SK-N-DZ (cell line): ENCODE results near the gene ITIH3.

Experiments
- DNase-seq: peaks from one replicate; pipeline ENCODE4 v3.0.0-alpha.2; 2015; ENCODE audit warnings: low spot score

ITIH3 gene

DNA sequence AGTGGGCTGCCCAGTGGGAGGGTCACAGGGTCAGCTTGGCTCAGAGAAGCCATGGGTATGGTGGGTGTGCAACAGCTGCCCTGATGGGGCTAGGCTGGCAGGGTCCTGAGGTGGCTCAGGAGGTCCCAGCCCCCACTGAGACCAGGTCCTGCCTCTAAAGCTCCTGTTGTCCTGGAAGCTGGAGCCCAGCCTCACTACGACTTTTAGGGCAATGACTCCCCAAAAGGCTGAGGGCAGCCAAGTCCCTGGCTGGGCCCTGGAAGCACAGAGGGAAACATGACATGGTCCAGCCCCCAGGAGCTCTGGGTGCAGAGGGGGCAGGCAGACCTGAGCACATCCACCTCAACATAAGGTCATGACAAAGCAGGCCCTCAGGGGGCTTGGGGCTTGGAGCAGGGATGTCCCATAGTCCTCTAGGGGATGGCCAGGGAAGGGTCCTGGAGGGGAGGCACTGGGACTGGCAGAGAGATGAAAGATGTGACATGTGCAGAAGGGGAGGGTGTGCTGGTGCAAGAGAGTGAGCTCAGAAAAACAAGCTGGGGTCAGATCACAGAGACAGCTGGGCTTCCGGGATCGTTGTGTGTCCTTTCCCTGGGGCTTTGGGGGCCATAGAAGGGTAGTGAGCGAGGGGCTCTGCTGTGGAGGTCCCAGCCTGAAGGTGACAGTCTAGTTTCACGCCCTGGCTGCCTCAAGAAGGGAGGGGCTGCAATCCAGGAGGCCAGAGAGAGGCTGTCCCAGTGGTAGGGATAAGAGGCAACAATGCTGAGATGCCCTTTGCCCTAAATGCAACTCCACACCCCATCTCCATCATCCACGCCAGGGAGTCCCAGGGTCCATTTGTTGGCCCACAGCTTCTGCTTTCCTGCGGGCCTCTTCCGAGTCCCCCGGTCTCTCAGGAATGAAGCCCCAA is 639 bp upstream of the ITIH3 start:
- DNase-seq: no peak

DNA sequence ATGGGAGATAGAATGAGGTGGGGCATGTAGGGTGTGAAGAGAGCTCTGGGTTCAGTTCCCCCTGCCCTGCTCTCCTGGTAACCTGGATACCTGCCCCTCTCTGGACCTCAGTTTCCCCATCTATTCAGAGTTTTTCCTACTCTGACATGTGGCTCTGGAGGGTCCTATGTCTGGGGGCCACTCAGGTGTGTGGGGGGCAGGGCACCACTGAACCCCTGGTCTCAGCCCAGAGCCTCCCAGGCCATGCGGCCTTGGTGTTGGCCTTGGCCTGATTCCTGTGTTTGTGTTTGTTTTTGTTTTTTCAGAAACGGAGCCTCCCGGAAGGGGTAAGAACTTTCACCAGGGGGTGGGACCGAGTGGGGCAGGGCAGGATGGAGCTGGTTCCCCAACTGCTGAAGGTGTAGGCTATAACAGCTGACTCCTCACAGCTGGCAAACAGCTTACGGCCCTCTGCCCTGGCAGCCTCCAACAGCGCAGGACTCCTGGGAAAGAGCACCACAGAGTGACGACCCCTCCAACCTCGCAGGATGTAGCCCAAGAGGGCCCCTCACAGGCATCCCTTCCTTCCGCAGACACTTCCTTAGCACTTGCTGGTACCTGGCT is 803 bp downstream of the ITIH3 start:
- DNase-seq: no peak

DNA sequence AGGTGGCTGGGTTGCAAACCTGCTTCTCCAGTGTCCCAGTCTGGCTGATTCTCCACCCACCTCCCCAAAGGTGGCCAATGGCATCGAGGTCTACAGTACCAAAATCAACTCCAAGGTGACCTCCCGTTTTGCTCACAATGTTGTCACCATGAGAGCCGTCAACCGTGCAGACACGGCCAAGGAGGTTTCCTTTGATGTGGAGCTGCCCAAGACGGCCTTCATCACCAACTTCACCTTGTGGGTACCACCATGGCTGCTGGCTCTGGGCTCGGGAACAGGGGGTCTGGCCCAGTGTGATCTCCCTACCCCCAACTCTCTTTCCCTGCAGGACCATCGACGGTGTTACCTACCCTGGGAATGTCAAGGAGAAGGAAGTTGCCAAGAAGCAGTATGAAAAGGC is 1.8 kb downstream of the ITIH3 start:
- no peak for DNase-seq

DNA sequence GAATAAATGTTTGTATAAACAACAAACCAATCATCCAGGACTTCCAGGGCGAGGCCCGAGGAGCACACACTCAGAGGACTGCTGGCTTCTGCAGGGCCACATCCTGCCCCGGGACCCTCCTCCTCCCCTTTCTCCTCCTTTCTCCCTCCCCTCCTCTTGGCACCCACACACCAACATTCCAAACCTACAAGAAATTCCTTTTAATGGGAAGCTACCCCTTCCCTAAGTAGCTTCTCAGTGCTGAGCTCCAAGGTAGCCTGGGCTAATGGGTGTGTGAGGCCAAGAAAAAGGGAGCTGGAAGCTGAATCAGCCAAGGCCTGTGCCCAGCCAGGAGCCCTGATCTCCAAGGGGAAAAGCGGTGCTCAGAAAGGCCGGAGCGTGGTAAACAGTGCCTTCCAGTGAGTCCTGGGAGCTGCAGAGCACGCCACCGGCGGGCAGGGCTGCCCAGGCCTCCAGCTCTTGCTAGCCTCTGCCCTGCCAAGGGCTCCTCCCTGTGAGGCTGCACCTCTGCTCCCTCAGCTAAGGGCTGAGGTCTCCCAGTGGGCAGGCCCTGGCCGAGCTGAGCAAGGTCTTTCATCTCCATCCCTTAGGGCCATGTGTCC is 3.9 kb downstream of the ITIH3 start:
- no peak for DNase-seq

DNA sequence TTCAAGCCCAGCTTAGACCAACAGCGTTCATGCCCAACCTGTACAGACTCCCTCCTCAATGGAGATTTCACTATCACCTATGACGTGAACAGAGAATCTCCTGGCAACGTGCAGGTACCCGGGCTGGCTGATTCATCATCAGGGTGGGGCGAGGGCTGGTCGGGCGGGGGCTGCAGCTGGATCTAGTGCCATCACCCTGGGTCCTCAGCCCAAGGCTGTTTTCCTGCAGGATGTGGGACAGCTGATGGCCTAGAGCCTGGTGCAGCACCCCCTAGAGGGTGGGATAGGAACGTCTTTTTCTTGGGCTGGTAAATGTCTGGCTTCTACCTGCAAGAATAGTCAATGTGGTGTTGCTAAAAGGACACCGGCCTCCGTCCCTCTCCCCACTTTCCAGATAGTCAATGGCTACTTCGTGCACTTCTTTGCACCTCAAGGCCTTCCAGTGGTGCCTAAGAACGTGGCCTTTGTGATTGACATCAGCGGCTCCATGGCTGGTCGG is 4.4 kb downstream of the ITIH3 start:
- DNase-seq: no peak

DNA sequence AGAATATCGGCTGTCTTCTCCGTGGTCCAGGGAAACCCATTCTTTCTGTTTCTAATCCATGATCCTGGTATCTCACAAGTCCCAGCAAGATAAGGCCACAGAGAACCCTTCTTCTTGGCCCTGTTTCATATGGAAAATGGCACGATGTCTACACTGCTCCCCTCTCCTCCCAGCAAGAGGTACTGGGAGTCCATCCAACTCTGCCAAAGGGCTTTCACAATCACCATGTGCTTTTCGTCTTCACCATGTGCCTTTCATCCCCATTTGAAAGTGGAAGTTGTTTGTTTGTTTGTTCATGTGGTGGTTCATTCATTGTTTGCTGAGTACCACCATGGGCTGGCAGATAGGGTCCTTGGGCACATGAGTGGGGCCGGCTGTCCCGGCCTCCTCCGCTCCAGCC is 5.5 kb downstream of the ITIH3 start:
- DNase-seq: no peak

DNA sequence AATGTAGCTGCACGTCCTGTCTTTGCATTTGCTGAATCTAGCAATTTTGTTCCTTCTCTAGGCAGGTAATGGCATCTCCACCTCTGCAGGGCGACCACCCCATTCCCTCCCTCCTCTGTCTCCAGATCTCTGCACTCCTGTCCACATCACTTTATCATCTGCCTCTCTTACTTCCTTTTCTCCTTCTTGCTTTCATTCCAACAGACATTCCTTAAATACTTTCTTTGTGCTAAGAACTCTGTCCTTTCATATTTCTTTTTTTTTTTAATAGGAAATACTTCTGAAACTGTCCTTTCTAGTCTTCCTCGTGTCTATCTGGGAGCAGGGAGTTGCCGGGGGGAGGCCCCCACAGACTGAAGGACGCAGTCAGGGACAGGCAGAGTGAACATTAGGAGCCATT is 7.2 kb downstream of the ITIH3 start:
- no peak for DNase-seq

DNA sequence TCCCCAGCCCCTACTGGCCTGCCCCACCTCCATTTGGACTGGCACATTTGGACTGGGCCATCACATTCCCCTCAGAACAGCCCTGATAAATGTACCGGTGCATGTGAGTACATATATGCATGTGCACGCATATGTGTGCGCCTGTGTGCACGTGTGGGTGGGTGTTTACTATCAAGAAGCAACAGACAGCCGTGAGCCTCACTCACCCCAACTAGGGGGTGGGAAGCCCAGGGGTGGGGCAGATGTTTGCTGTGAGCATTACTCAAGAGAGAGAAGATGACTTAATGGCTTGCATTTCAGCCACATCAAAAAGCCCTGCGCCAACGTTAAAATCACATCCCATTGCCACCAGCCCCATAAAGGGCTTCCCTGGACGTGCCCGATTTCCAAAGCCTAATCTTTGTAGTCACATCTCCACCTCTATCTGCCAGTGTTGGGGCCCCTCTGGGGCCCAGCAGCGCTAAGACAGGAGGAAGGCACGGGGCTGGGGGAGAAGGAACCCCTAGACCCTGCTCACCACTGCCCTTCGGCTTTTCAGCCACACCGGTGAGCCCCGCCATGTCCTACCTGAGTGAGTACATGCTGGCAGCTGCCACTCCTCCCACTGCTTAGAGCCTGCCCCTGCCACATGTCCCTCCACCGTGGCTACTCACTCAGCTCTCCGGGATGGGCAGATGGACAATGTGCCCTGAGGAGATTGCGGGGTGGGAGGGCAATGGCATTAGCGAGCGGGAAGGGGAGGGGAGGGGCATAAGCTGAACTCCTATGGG is 10.9 kb downstream of the ITIH3 start:
- no peak for DNase-seq

DNA sequence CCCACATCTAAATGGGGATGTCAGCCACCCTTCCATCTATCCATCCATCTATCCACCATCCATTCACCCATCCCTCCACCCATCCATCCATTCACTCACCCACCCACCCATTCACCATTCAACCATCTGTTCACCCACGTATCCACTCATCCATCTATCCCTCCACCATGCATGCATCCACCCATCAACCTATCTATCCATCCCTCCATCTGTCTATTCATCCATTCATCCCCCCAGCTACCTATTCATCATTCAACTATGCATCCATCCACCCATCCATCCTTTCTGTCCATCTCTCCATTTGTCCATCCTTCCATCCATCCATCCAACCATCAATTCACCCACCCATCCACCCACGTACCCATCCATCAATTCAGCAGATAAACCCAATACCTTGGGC is 14.6 kb downstream of the ITIH3 start:
- DNase-seq: no peak

DNA sequence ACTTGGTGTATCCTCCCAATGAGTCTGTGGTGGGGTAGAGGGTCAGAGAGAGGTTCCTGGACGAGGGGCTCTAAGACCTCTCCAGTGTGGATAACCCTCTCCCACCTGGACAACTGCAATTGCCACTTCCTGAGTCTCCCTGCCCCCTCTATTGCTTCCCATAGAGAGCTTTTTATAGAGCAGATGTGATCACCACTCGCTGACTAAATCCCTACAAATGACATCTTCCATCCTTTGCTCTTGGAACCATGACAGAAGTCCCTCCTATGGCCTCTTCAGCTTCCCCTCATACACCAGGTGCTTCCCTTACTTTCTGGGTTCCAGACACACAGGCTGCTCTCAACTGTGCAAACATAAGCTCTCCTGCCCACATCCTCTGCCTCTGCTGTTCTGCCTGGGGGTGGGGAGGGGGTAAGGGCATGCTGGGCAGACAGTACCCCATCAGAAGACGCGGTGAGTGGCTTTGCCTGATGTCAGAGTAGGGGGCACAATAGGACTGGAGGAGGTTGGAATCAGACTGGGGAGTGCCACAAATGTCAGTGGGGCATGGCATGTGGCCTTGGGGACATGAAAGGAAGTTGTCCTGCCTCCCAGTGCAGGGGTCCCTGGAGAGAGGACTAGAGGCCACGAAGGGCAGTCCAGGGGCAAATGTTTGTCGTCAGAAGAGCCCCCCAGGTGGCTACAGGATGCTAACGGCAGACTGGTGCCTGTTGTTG is 15.2 kb downstream of the ITIH3 start:
- no peak for DNase-seq

DNA sequence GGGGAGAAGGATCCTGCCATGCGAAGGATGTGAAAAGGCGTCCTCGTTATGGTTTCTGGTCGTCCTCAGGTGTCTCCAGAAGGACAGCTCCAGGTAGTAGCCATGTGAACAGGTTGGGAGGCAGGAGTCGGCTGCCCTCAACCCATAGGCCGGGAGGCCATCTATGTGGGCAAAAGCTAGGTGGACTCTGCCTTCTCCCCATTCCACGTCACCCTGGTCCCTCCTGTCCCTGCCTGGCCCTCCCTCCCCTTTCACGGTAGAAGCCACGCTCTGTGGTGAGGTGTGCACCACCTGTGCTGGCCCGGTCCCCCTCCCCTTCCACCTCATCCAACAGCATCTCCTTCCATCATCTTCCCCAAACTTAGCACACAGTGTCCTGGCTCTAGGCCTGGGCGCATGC is 16.3 kb downstream of the ITIH3 start:
- DNase-seq: no peak

DNA sequence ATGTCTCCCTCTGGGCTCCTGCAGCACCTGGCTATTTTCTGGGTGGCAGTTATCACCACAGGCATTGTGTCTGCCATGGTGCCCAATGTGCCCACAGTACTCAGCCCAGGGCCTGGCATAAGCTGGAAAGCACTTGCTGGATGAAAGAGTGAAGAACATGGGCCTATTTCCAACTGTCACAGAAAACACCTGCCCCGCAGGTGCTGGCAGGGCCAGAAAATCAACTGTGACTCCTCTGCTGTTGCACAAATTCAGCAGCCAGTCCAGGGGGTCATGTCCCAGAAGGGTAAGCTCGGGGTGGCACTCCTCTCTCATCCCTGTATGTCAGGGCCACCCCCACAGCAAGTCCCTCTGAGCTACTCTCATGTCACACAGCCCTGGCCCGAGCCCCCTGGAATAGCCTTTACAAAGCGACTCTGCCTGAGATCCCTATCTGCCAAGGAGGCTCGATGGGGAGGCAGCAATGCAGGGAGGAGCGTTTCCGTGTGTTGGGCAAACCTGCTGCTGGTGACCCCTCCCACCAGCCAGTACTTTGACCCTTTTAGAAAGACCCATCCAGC is 16.9 kb downstream of the ITIH3 start:
- no peak for DNase-seq

DNA sequence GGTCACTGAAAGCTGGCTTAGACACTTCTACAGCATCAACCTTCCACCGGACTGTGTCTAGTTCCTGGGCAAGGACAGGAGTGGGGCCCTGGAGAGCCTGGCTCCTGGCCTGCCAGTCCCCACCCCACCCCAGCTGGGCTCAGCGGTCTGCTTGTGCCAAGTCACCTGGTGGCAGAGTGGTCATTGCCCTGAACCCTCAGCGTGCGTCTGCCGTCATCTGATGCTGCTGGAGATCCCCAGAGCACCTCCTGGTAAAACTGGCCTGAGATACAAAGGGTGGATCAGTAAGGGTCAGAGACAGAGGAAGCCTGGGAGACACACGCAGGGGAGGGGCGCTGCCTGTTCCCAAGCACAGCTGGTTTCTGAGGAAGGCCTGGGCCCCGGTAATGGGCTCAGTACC is 19.2 kb downstream of the ITIH3 start:
- no peak for DNase-seq

DNA sequence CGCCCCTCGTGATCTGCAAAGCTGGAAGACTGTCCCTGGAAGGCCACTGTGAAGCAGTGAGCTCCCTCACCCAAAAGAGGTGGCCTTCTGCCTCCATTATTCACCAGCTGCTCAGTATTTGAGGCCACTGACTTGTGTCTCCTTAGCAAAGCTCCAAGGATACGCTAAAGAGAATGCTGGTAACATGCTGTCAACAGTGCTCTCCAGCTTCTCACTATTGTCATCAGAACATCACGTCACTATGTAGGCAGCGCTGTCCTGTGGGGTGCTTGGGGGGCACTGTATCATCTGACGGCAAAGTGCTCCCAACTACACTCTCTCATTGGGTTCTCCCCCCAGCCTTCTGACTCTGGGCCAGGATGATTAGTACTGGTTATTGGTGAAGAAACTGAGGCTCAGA is 21.6 kb downstream of the ITIH3 start:
- DNase-seq: no peak

DNA sequence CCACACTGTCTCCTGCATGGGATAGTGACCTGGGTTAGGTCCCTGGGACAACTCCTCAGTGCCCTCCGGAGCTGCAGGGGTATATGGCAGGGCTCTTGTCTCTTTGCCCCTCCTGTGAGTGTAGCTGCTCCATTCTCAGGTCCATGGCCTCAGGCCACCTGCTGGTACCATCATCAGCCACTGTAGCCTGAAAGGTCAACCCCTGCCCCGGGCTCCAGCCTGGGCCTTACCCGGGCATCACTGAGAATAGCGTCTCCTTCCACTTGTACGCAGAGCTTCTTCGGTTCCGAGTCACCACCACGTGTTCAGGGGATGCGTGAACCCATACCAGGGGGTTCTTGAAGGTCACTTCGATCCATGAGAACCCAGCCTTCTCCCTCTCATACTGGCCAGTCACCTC is 22.1 kb downstream of the ITIH3 start:
- DNase-seq: no peak

DNA sequence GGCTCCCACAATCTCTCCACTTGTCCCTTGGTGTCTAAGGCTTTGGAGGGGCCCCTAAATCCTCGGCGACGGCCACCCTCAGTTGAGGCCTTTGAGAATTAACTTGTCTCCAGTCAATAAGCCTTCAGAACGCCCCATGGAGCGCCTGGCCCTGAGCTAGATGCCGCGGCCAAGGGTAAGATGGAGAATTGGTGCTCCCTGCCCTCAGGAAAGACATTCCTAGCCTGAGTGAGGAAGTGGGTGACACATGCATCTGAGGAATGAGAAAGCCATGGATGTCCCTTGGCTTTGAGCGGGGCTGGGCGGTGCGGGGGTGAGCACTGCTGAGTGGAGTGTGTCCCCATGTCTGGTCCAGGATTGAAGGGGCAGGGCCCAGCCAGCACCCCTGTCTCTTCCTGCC is 22.6 kb downstream of the ITIH3 start:
- DNase-seq: no peak

DNA sequence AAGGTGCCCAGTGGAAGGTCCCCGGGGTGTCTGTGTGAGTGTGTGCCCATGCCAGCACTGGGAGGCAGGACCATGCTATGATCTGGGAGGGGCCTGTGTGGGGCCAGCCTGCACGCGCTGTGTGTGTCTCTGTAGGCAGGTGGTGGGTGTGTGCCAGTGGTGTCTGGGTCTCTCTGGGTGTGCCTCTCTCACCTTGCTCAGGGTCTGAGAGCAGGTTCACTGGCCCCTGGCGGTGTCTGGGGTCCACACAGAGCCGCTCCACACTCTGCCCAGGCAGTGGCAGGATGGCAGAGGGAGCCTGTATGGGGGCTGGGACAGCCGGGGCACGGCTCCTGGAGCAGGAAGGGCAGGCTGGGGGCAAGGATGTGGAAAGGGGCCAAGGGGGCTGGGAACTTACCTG is 23.3 kb downstream of the ITIH3 start:
- DNase-seq: no peak

DNA sequence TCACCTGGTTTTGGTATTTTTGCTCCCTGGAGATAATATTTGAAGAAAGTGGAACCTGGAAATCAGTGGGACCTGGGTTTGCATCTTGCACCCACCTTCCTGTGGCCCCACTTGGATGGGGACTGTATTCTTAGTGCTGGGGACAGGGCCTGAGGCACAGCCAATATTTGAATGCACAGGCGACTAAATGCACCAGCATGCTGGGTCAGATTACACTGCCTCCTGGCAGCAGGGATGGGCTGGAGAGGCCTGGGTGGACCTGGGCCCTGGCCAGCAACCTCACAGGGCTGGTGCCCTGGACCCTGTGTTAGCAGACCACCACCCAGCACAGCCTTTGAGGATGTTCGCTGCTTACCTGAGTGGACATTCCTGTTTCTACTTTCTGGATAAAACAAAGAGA is 25.3 kb downstream of the ITIH3 start:
- DNase-seq: peak; percentile 18

DNA sequence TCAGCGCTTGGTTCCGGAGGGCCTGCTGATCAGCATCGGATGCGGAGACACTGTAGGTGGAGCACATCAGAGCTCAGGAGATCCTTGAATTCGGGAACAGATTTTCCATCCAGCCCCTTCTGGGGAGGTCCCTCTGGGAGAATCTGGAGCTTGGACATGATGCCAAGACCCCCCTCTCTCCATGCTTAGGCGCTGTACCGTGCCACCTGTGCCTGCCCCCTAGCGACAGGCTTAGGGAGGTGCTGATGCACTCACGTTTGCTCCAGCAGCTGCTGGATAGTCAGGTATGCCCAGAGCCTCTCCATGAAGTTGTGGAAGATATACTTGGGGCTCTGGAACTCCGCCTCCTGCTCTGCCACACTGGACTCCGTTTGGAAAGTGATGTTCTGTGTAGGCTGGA is 26.1 kb downstream of the ITIH3 start:
- DNase-seq: peak; percentile 62

DNA sequence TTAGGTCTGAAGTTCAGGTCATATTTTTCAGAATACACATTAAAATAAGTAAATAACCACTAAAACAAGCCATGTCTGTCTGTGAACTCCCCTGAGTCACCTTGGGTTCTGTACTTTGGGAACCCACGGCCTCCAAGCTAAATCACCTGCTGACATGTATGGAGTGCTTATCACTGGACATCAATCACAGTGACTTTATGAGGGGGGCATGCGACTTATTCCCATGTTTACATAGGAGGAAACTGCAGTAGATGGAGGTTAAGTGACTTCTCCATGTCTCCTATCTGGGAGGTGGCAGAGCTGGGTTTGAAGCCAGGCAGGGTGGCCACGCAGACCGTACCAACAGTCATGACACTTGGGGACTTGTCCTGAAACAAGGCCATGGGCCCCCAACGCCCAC is 27.8 kb downstream of the ITIH3 start:
- DNase-seq: no peak

DNA sequence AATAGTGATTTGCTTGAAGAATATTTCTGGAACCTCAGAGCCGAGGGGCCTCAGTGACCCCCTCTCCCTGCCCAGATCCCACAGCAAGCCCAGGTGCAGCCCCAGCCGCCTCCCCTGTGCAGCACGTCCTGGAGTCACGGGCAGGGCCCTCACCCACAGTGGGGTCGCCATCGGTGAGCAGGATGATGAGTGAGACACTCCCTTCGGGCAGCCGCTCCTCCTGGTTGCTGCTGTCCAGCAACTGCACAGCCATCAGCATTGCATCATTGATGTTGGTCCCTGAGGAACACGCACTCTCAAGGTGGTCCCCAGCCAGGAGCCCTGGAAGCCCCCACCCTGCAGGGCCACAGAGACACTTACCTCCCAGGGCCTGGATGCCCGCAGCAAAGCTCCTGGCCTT is 29.4 kb downstream of the ITIH3 start:
- DNase-seq: no peak
